ENCODE measurements around the gene JAKMIP1.

JAKMIP1 gene

GRCh38 chr4:6177587-6178197 lies 22.7 kb downstream of the JAKMIP1 start:
- no peak for DNase-seq

- DNase-seq = no peak
Observed at GRCh38 chr4:6175426-6175825, 24.9 kb downstream of the JAKMIP1 start.

- no peak for DNase-seq
Observed at GRCh38 chr4:6172927-6173200, 27.5 kb downstream of the JAKMIP1 start.

- no peak for DNase-seq
Observed at GRCh38 chr4:6172093-6172926, 28.0 kb downstream of the JAKMIP1 start.

GRCh38 chr4:6169239-6169638 lies 31.1 kb downstream of the JAKMIP1 start:
- DNase-seq = no peak

- DNase-seq = no peak
Observed at GRCh38 chr4:6165766-6166165, 34.6 kb downstream of the JAKMIP1 start.

GRCh38 chr4:6162885-6163284 lies 37.5 kb downstream of the JAKMIP1 start:
- no peak for DNase-seq

GRCh38 chr4:6161921-6162464 lies 38.4 kb downstream of the JAKMIP1 start:
- DNase-seq = no peak

- no peak for DNase-seq
Observed at GRCh38 chr4:6160536-6160935, 39.8 kb downstream of the JAKMIP1 start.

- no peak for DNase-seq
Observed at GRCh38 chr4:6157926-6158325, 42.4 kb downstream of the JAKMIP1 start.

GRCh38 chr4:6155996-6156750 lies 44.2 kb downstream of the JAKMIP1 start:
- no peak for DNase-seq

- DNase-seq = no peak
Observed at GRCh38 chr4:6154875-6155274, 45.5 kb downstream of the JAKMIP1 start.

GRCh38 chr4:6153874-6154273 lies 46.5 kb downstream of the JAKMIP1 start:
- DNase-seq = no peak

GRCh38 chr4:6152869-6153705 lies 47.3 kb downstream of the JAKMIP1 start:
- no peak for DNase-seq

GRCh38 chr4:6150046-6150735 lies 50.2 kb downstream of the JAKMIP1 start:
- DNase-seq = no peak

GRCh38 chr4:6148506-6149205 lies 51.7 kb downstream of the JAKMIP1 start:
- no peak for DNase-seq

- no peak for DNase-seq
Observed at GRCh38 chr4:6147441-6147840, 52.9 kb downstream of the JAKMIP1 start.

- no peak for DNase-seq
Observed at GRCh38 chr4:6143603-6144181, 56.7 kb downstream of the JAKMIP1 start.

GRCh38 chr4:6142935-6143602 lies 57.3 kb downstream of the JAKMIP1 start:
- DNase-seq = no peak

GRCh38 chr4:6142511-6142910 lies 57.8 kb downstream of the JAKMIP1 start:
- DNase-seq = no peak

- no peak for DNase-seq
Observed at GRCh38 chr4:6141554-6141953, 58.8 kb downstream of the JAKMIP1 start.
